ENCODE measurements around the gene CLBA1. TPM values are rescaled to one million over a fixed set of nuclear protein-coding genes. Genes with fewer than 3 reads are reported as not detected.

CLBA1 gene
- polyA plus RNA-seq, 1 of the 3 experiments (the other 2 are of a cell fraction): 18.5 TPM

GRCh38 chr14:104985675-104986486, at the start of gene CLBA1 (continued):
- TF ChIP-seq GABPA (IDR thresholded peaks at IDR 0.05; ENCODE audit: low read depth): peak; percentile 70
- TF ChIP-seq, protein P1, sequence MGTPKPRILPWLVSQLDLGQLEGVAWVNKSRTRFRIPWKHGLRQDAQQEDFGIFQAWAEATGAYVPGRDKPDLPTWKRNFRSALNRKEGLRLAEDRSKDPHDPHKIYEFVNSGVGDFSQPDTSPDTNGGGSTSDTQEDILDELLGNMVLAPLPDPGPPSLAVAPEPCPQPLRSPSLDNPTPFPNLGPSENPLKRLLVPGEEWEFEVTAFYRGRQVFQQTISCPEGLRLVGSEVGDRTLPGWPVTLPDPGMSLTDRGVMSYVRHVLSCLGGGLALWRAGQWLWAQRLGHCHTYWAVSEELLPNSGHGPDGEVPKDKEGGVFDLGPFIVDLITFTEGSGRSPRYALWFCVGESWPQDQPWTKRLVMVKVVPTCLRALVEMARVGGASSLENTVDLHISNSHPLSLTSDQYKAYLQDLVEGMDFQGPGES (IDR thresholded peaks at IDR 0.05; ENCODE audit: low read depth, low read length): no peak
- no peak for TF ChIP-seq FOXJ3 (CRISPR knock-in tag; IDR thresholded peaks at IDR 0.05)
- no peak for TF ChIP-seq SMC3 (IDR thresholded peaks at IDR 0.05; ENCODE audit: low read depth, low read length)
- TF ChIP-seq RFX5 (IDR thresholded peaks at IDR 0.05; ENCODE audit: low read length): no peak
- no peak for TF ChIP-seq CHD2 (IDR thresholded peaks at IDR 0.05; ENCODE audit: low read length, partially characterized antibody)
- TF ChIP-seq, protein P2, sequence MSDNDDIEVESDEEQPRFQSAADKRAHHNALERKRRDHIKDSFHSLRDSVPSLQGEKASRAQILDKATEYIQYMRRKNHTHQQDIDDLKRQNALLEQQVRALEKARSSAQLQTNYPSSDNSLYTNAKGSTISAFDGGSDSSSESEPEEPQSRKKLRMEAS (IDR thresholded peaks at IDR 0.05; ENCODE audit: low read depth): no peak
- no peak for TF ChIP-seq YY1 (IDR thresholded peaks at IDR 0.05; ENCODE audit: low read depth)
- TF ChIP-seq MXI1 (IDR thresholded peaks at IDR 0.05; ENCODE audit: low read depth, low read length): peak; percentile 76; the same call in 1 of the 2 replicates
- TF ChIP-seq RCOR1 (IDR thresholded peaks at IDR 0.05; ENCODE audit: low read length): no peak
- no peak for TF ChIP-seq ELF1 (IDR thresholded peaks at IDR 0.05)
- no peak for TF ChIP-seq GATA2 (CRISPR knock-in tag; IDR thresholded peaks at IDR 0.05)

GRCh38 chr14:104935955-104936354, 49.6 kb upstream of the CLBA1 start:
- Histone ChIP-seq H3K4me1 (ENCODE audit: control insufficient read depth in 1 of 2, insufficient read depth in 2 of 2, low read depth in 1 of 2, low read length in 1 of 2) (peaks cover 0 to 5% of the 10 kb centered on the region in 2 experiments; a peak in 1 of 4 replicates), H3K9me2 (no peaks in the 10 kb centered on the region), H3K9me3 (no peaks in the 10 kb centered on the region), H4K20me1 (ENCODE audit: insufficient read depth) (no peaks in the 10 kb centered on the region), H3K27ac (ENCODE audit: low read depth in 2 of 2, low read length in 1 of 2) (no peak overlapping the region), H2AFZ (ENCODE audit: low read depth) (no peak overlapping the region), H3K9ac (no peak overlapping the region), H3K4me3 (ENCODE audit: low read depth in 2 of 2, low read length in 1 of 2) (no peak overlapping the region), H3F3A (replicated peaks; ENCODE audit: insufficient read depth) (peaks cover 3% of the 10 kb centered on the region), H3K36me3 (replicated peaks in 1 of 2; ENCODE audit: control insufficient read depth in 1 of 2, insufficient read depth in 2 of 2, low read length in 1 of 2) (peaks cover 7 to 13% of the 10 kb centered on the region in 2 experiments), H3K4me2 (no peak overlapping the region), H3K79me2 (ENCODE audit: insufficient read depth) (no peaks in the 10 kb centered on the region), H3K27me3 (ENCODE audit: insufficient read depth) (no peaks in the 10 kb centered on the region)
- CTCF ChIA-PET: interaction anchor here (0.7 to 2.7 kb wide), 6 partner anchors 9 to 110 kb away, joined by 3 to 20 read pairs (median 3); no protein-coding TSS in a partner anchor
- POLR2A ChIA-PET: no interaction called here
- no peak for DNase-seq
- 86% methylated on average over 2 of the region's 2 CpGs for WGBS (ENCODE audit: low lambda C conversion rate)
- TF ChIP-seq EZH2phosphoT487 (IDR thresholded peaks at IDR 0.05; ENCODE audit: borderline replicate concordance, low read depth) (no peak), FOSL2 (IDR thresholded peaks at IDR 0.05; ENCODE audit: borderline replicate concordance, low read depth) (no peak), MXI1 (IDR thresholded peaks at IDR 0.05; ENCODE audit: low read depth, low read length) (no peak)
- TF ChIP-seq, protein P1 (IDR thresholded peaks at IDR 0.05; ENCODE audit: low read depth, low read length): no peak
